ENCODE data around the gene MYH4.

MYH4 gene

DNA sequence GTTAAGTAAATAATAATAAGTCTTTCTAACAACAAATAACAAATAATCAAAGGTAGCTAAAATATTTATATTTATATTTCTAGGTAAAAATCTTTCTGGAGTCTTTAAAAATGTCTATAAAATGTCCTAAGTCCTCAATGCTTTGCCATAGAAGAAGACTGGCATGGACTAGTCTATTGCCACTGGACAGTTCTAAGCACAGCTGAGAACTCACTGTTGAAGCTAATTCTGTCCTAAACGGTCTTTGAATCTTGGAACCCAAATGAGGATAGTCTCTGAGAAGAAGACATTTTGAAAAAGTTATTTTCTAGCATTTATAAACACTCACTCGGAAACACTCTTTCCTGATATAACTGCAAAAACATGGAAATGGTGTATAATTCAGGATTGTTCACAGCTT is 48.1 kb downstream of the MYH4 start:
- no peak for DNase-seq

GRCh38 chr17:10420811-10421210 is 48.5 kb downstream of the MYH4 start:
- DNase-seq, result no peak

DNA sequence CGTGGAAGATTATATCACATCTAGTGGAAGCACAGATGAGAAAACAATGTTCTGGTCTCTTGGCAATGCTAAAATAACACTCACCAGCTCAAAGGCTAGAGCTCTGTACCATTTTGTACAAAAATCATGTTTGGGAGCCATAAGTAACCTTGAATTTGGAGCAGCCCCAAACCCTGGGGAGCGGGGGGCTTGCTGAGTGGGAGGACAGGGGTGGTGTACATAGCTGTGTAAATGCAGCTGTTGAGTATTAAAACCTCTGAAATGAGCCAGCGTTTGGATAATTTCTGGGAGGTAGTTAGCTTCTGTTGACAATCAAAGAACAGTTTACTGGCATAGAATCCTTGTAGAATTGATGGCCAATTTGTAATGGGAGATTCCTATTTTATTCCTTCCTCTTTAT is 51.9 kb downstream of the MYH4 start:
- DNase-seq, result no peak

- DNase-seq, result no peak
Measured at GRCh38 chr17:10415161-10415560, 54.2 kb downstream of the MYH4 start.

- DNase-seq, result no peak
Measured at GRCh38 chr17:10403589-10403988, 65.8 kb downstream of the MYH4 start.

DNA sequence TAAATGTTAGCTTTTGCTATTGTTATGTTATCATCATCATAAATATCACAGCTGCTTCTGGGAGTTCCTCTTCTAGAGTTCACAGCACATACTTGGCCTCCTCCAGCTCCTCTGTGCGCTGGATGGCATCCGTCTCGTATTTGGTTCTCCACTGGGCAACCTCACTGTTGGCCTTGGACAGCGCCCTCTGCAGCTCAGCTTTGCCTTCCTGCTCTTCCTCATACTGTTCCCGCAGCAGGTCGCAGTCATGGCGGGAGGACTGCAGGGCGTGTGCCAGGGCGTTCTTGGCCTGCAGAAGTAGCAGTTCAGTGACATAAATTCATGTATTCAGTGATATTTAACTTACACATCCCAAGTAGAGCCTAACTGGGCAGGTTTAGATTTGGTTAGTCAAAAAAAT is 71.0 kb downstream of the MYH4 start:
- DNase-seq, result no peak

GRCh38 chr17:10396524-10397163 is 72.7 kb downstream of the MYH4 start:
- no peak for DNase-seq

- no peak for DNase-seq
Measured at GRCh38 chr17:10394201-10394887, 75.0 kb downstream of the MYH4 start.
